A549 treated with GW870086 at 1 μM for 4 hours (cell line): ENCODE data around the gene PRAMEF26. TPM values are rescaled to one million over a fixed set of nuclear protein-coding genes. Genes with fewer than 3 reads are reported as not detected.

Source experiments
- total RNA-seq: library from RNA; stranded (reverse); fragments of 200-300 nt; extraction: Qiagen RNA extraction; gene quantifications from 5 replicates; pipeline ENCODE4 v1.2.3, GENCODE V29; 2022; ENCODE audit warnings: low read depth

PRAMEF26 gene
- not detected in 5 replicates for total RNA-seq

DNA sequence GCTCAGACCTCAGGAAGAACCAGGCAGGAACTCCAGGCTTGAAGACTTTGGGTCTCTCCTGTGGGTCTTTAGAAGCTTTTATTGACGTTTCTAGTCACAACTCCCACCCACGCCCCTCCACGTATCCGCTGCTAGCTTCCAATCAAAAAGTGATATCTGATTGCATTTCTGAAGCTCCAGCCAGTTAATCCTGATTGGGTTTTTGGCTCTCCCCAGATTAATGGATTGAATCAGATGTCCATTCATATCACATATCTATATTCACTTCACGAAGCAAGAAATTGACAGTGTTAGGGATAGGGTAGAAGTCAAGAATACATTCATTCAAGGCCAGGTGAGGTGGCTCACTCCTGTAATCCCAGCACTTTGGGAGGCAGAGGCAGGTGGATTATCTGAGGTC, at the start of gene PRAMEF26:
PRAMEF26 (minus strand) TSS at position 101 of the 400 bp plus-strand sequence. CDS start 2,914 bp downstream, outside the sequence.

GRCh38 chr1:13201309-13201708, 45.5 kb upstream of the PRAMEF26 start, which contains the start of gene PRAMEF13:
Gene PRAMEF13 (minus strand): TSS chr1:13201409. CDS start chr1:13199589, 1,820 bp downstream.

DNA sequence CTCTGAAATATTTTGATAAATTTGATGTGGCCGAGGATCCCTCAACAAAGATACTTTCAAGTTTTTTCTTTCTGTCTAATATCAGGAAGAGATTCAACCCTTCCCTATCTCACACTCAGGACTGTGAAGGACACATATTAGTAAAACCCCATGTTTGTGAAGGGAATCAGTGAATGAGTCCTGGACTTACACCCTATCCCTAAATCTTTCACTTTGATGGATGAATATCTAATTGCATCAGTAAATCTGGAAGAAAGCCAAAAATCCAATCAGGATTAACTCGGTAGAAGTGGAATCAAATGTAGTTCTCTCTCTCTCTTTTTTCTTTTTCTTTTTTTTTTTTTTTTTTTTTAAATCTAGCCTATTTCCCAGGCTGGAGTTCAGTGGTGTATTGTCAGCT, 15.7 kb upstream of the PRAMEF26 start, which contains the start of gene PRAMEF9:
PRAMEF9 (plus strand) TSS at position 301 of the 400 bp plus-strand sequence. CDS start 3,433 bp downstream, outside the sequence.

DNA sequence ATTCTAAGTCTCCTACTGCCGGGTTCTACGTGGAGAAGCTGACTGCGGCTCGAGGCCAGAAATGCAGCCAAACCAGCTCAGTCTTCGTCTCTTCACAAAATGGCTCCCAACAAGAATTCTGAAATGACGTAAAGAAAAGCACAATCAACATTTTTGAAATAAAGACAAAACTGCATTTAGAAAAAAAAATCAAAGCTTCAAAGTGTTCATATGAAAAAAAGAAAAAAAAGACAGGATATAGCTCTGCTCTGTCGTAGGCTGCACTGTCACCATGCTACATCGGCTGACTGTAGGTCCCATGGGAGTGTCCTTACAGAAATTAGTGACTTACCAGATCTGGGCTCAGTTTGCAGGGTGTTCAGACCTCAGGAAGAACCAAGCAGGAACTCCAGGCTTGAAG, 9.7 kb upstream of the PRAMEF26 start, which contains the start of gene HNRNPCL4:
HNRNPCL4 (minus strand) TSS at position 101 of the 400 bp plus-strand sequence. CDS start 164 bp downstream, outside the sequence.

DNA sequence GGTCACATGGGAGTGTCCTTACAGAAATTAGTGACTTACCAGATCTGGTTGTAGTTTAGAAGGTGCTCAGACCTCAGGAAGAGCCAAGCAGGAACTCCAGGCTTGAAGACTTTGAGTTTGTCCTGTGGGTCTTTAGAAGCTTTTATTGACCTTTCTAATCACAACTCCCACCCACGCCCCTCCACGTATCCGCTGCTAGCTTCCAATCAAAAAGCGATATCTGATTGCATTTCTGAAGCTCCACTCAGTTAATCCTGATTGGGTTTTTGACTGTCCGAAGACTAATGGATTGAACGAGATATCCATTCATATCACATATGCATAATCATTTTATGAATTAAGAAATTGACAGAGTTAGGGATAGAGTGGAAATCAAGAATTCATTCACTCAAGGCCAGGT, 39.1 kb downstream of the PRAMEF26 start, which contains the start of gene HNRNPCL2:
HNRNPCL2 (minus strand) TSS at position 101 of the 400 bp plus-strand sequence. CDS start 454 bp downstream, outside the sequence.

Other genes with a start within 250 kb of the PRAMEF26 start
- not detected in 5 replicates for gene PRAMEF7, start 239.4 kb downstream of the PRAMEF26 start, total RNA-seq
- not detected in 5 replicates for gene PRAMEF6, start 208.4 kb downstream of the PRAMEF26 start, total RNA-seq
- gene PRAMEF27, start 99.4 kb downstream of the PRAMEF26 start, total RNA-seq = not detected in 5 replicates
- gene HNRNPCL3, start 95.2 kb downstream of the PRAMEF26 start, total RNA-seq = not detected in 5 replicates
- not detected in 5 replicates for gene PRAMEF25, start 85.2 kb downstream of the PRAMEF26 start, total RNA-seq
- not detected in 5 replicates for gene HNRNPCL2, start 39.2 kb downstream of the PRAMEF26 start, total RNA-seq
- gene HNRNPCL4, start 9.6 kb upstream of the PRAMEF26 start, total RNA-seq = not detected in 5 replicates
- gene PRAMEF9, start 15.8 kb upstream of the PRAMEF26 start, total RNA-seq = not detected in 5 replicates
- not detected in 5 replicates for gene PRAMEF13, start 45.4 kb upstream of the PRAMEF26 start, total RNA-seq
- gene PRAMEF18, start 70.1 kb upstream of the PRAMEF26 start, total RNA-seq = not detected in 5 replicates
- not detected in 5 replicates for gene PRAMEF5, start 98.2 kb upstream of the PRAMEF26 start, total RNA-seq
- gene PRAMEF8, start 129.1 kb upstream of the PRAMEF26 start, total RNA-seq = 0.07 TPM in 1 of 5 replicates, not detected in the others
- not detected in 5 replicates for gene PRAMEF33, start 147.5 kb upstream of the PRAMEF26 start, total RNA-seq
- not detected in 5 replicates for gene PRAMEF15, start 159.6 kb upstream of the PRAMEF26 start, total RNA-seq
- gene PRAMEF14, start 191.1 kb upstream of the PRAMEF26 start, total RNA-seq = not detected in 5 replicates
- gene PRAMEF19, start 215.9 kb upstream of the PRAMEF26 start, total RNA-seq = not detected in 5 replicates
- not detected in 5 replicates for gene PRAMEF17, start 233.6 kb upstream of the PRAMEF26 start, total RNA-seq